Stimulated activated naive CD8-positive, alpha-beta T cell treated with anti-CD3 and anti-CD28 coated beads, Interleukin-15, amount 100 ng/mL, for 72 hours (primary cell): Measurements from ENCODE around the gene CDH4.

Source experiments
- ATAC-seq: fragments of 150-1000 bp; cut with Tn5 transposase; 2 replicates; pipeline ENCODE4 v1.10.0; 2021; ENCODE audit warnings: mild to moderate bottlenecking, moderate library complexity
- DNase-seq, 2 donors: peaks; one replicate each; pipeline ENCODE4 v3.0.0; 2021 to 2022
- H3K27ac Mint-ChIP-seq, 2 donors: one replicate each; pipeline ENCODE4 v1.8.0; 2022; ENCODE audit warnings: mild to moderate bottlenecking in 2 of 2, mixed read lengths in 2 of 2, moderate library complexity in 2 of 2
- H3K27me3 Mint-ChIP-seq: one replicate; pipeline ENCODE4 v1.8.0; 2022; ENCODE audit warnings: mixed read lengths
- H3K4me1 Mint-ChIP-seq: one replicate; pipeline ENCODE4 v1.8.0; 2022; ENCODE audit warnings: mild to moderate bottlenecking, mixed read lengths
- H3K4me3 Mint-ChIP-seq, 2 donors: one replicate each; pipeline ENCODE4 v1.8.0; 2022; ENCODE audit warnings: mild to moderate bottlenecking in 2 of 2, mixed read lengths in 2 of 2, moderate library complexity in 1 of 2
- H3K9me3 Mint-ChIP-seq, 2 donors: one replicate each; pipeline ENCODE4 v1.8.0; 2022; ENCODE audit warnings: mixed read lengths in 2 of 2

CDH4 gene

DNA sequence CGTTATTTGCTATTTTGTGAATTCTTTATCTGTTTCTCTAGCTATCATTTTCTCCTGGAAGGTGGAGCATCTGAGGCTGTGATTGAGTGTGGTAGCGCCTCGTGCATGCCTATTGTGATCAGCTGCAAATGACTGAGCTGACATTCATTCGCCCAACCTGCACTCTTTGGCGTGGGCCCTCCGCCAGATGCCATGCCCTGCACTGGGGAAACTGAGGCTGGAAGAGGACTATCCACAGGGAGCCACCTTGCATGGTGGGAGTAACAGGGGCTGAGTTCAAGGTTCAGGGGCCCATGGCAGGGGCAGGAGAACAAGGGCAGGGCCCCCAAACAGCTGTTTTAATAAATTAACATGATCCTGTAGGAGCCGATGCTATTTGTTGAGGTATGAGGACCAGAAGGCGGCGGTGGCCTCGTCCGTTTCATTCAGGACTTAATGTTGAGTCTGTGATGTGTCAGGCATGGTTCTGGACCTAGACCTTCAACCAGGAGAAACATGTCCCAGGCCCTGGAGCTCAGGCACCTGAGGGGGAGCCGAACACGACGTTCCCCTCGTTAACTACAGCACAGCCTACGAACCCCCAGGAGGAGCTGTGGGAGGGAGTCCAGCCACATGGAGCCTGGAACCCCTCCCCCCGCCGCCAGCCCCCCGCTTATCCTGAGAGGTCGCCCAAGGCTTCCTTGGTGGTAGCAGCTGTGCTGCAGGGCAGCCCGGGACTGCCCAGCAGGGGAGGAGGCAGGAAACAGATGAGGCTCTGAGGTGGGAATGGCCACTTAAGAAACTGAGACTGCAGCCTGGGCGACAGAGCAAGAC lies 242.9 kb downstream of the CDH4 start:
- ATAC-seq (no peak), DNase-seq (no peak)
- peaks cover 10% of the 10 kb centered on the region for H3K27me3 Mint-ChIP-seq
- H3K4me1 Mint-ChIP-seq: no peaks in the 10 kb centered on the region
- peak overlapping the region in 1 of 2 donors; percentile 21 for H3K27ac Mint-ChIP-seq
- H3K4me3 Mint-ChIP-seq: no peak overlapping the region
- H3K9me3 Mint-ChIP-seq: no peaks in the 10 kb centered on the region

DNA sequence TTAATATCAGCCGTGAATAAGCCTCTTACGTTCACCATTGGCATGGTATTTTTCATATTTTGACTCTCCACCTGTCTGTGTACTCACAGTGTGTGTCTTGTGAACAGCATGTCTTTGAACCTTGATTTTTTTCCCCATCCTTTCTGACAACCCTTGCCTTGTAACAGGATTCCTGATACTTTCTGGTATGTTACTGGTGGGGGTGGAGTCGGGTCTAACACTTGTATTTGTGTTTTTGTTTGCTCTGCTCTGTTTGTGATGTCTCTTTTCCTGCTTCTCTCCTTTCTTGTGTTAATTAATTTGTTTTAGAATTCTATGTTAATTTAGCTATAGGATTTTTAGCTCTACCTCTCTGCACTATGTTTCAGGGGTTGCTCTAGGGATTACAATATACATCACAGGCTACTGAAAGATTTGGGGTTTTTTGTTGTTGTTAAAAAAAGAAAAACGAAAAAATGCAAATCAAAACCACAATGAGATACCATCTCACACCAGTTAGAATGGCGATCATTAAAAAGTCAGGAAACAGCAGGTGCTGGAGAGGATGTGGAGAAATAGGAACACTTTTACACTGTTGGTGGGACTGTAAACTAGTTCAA lies 245.1 kb downstream of the CDH4 start:
- no peak for ATAC-seq
- H3K27me3 Mint-ChIP-seq: peaks cover 10% of the 10 kb centered on the region

DNA sequence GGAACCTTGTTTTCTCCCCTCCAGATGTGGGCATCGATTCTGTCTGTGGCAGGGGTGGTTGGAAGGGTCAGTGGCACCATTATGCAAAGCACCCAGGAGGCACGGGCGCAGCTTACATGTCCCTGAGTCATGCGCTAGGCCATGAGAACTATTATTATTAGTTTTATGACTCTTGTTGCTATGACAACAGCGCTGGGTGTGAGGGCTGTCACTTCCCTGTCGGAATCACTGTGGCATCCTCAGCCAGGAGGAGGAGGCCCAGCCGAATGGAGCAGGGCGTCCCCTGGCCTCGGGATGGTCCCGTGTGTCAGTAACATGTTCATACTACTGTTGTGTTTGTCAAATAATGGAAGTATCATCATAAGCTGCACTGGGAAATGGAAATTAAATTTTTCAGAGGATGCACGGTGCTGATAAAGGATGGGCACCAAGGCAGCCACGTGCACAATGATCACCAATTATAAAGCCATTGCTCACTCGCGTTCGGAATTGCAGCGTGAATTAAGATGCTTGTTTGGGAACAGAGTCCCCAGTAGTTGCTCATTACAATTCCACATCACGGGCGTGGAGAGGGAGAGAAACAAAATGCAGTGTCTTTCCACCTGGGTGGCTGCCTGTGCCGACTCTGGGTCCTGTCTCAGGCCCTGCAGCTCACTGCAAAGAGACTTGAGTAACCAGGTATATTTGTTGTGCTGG lies 247.9 kb downstream of the CDH4 start:
- no peaks in the 10 kb centered on the region for H3K4me1 Mint-ChIP-seq
- DNase-seq (no peak), ATAC-seq (no peak)
- H3K4me3 Mint-ChIP-seq: no peak overlapping the region
- peaks cover 9% of the 10 kb centered on the region for H3K27me3 Mint-ChIP-seq
- no peaks in the 10 kb centered on the region for H3K9me3 Mint-ChIP-seq
- H3K27ac Mint-ChIP-seq: no peak overlapping the region

More for the DNA sequence above, 245.1 kb downstream of the CDH4 start:
- Mint-ChIP-seq H3K9me3 (no peaks in the 10 kb centered on the region), H3K4me3 (no peak overlapping the region), H3K27ac (peak overlapping the region; percentile 5 to 20), H3K4me1 (no peaks in the 10 kb centered on the region)
- no peak for DNase-seq

DNA sequence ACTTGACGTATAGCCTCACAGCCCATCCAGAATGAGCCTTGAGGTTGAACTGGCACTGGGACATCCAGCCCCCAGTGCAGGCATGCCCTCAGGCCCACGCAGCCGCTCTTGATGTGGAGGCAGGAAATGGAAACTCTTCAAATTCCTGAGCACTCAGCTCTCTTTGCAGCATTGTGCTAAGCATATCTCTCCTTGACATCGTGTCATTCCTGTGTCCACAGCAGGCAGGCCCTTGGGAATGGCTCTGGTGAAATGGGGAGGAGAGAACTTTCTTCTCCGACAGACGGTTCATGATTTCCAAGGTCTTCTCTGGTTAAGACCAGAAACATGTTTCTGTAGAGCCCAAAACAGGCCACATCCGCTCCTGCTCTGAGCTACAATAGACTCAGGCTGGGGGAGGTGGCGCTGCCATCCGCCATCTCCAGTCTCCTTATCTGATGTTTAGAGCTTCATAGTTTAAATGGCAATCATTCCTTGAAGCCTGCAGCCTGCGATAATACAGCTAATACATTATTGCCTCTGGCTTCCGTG lies 248.8 kb downstream of the CDH4 start:
- peaks cover 6% of the 10 kb centered on the region for H3K27me3 Mint-ChIP-seq
- no peak for DNase-seq
- H3K9me3 Mint-ChIP-seq: no peaks in the 10 kb centered on the region
- H3K4me3 Mint-ChIP-seq: no peak overlapping the region
- peak; percentile 42 for ATAC-seq
- H3K4me1 Mint-ChIP-seq: no peaks in the 10 kb centered on the region
- H3K27ac Mint-ChIP-seq: peak overlapping the region; percentile 74 to 75

DNA sequence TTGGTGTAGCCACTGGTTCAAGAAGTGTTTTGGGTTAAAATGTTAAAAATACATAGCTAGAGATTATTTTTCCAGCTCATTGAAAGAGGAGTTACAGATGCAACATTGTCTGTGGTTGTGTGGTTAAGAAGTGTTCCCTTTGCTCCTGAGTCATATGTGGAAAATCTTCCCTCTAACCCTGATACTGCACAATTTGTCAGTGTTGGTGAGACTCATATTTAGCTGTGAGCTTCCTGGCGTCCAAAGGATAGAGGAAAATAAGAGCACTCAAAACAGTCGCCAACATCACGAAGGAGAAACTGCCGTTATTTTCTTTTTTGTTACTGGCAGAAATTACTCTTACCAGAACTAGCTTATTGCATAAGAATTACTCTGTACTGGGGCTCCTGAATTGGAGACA lies 250.4 kb downstream of the CDH4 start:
- H3K4me1 Mint-ChIP-seq: no peaks in the 10 kb centered on the region

GRCh38 chr20:61503106-61503505 lies 251.0 kb downstream of the CDH4 start:
- no peak for DNase-seq
- Mint-ChIP-seq H3K9me3 (no peaks in the 10 kb centered on the region), H3K27me3 (peaks cover 6% of the 10 kb centered on the region), H3K4me3 (no peak overlapping the region), H3K4me1 (no peaks in the 10 kb centered on the region), H3K27ac (peak overlapping the region in 1 of 2 donors; percentile 8)
- ATAC-seq: no peak

More for the DNA sequence above, 250.4 kb downstream of the CDH4 start:
- no peak overlapping the region for H3K4me3 Mint-ChIP-seq
- DNase-seq (no peak), ATAC-seq (no peak)
- peak overlapping the region in 1 of 2 donors; percentile 8 for H3K27ac Mint-ChIP-seq
- H3K27me3 Mint-ChIP-seq: peaks cover 6% of the 10 kb centered on the region
- H3K9me3 Mint-ChIP-seq: no peaks in the 10 kb centered on the region

- H3K4me1 Mint-ChIP-seq: peaks cover 3% of the 10 kb centered on the region
- no peaks in the 10 kb centered on the region for H3K9me3 Mint-ChIP-seq
- ATAC-seq (no peak), DNase-seq (no peak)
- no peak overlapping the region for H3K4me3 Mint-ChIP-seq
- peaks cover 6% of the 10 kb centered on the region for H3K27me3 Mint-ChIP-seq
- H3K27ac Mint-ChIP-seq: no peak overlapping the region
Observed at GRCh38 chr20:61505508-61505907, 253.4 kb downstream of the CDH4 start.

DNA sequence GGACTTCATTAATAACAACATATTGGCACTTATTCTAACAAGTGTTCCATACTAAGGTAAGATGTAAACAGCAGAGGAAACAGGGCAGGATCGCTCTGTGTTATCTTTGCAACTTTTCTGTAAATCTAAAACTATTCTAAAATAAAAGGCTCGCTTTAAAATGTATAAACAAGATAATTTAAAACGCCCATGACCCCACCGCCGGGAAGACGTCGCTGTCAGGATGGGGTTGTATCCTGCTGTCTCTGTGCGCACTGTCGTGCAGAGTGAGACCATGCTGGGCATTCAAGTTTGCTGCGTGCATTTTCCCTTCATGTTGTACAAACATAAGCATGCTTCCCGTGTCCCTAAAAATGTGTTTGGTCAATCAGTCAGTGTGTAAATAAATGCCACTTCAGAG lies 255.7 kb downstream of the CDH4 start:
- Mint-ChIP-seq H3K4me1 (peaks cover 7% of the 10 kb centered on the region), H3K27me3 (peaks cover 6% of the 10 kb centered on the region), H3K4me3 (no peak overlapping the region), H3K27ac (no peak overlapping the region), H3K9me3 (no peaks in the 10 kb centered on the region)
- no peak for ATAC-seq
- no peak for DNase-seq

DNA sequence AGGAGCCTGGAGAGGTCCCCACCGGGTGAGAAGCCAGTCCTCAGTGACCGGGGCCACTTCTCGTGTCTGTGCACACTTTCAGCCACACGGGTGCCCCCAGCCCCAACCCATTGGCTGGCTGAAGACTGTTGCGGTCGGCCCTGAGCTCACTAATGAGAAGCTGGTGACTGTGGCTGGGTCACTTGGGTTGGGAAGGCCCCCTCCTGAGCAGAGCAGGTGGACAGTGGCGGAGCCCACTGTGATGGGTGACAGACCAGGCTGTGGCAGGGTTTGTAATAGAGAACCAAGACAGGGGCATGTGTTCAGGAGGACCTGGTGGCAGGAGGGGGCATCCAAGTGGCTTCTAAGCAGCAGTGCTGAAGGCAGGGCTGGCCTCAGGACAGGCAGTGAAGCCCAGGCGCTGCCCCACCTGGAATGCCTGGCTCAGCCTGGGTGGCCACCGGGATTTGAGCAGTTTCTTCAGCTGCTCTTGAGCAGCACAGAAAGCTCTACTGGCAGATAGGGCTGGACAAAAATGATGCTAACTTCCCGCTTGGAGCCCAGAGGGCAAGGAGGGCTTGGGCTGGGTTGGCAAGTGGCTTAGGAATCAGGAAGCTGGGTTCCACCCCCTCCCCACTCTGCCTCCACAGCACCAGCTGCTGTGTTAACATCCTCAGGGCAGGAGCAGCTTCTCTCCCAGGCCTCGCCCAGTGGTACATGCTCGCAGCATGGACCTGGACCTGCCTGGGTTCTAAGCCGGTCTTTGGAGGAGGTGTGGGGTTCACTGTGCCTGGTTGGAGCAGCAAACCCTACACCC lies 256.4 kb downstream of the CDH4 start:
- no peak overlapping the region for H3K4me3 Mint-ChIP-seq
- ATAC-seq (no peak), DNase-seq (no peak)
- H3K27ac Mint-ChIP-seq: peak overlapping the region in 1 of 2 donors; percentile 38
- H3K4me1 Mint-ChIP-seq: peaks cover 7% of the 10 kb centered on the region
- H3K27me3 Mint-ChIP-seq: peaks cover 6% of the 10 kb centered on the region
- H3K9me3 Mint-ChIP-seq: no peaks in the 10 kb centered on the region

GRCh38 chr20:61510778-61511330 lies 258.8 kb downstream of the CDH4 start:
- H3K4me1 Mint-ChIP-seq: peaks cover 7% of the 10 kb centered on the region
- H3K27me3 Mint-ChIP-seq: peaks cover 3% of the 10 kb centered on the region
- DNase-seq: no peak
- H3K27ac Mint-ChIP-seq: peak overlapping the region in 1 of 2 donors; percentile 19
- no peaks in the 10 kb centered on the region for H3K9me3 Mint-ChIP-seq
- no peak overlapping the region for H3K4me3 Mint-ChIP-seq
- peak; percentile 26 for ATAC-seq

- DNase-seq (no peak), ATAC-seq (no peak)
- Mint-ChIP-seq H3K27ac (peak overlapping the region in 1 of 2 donors; percentile 54), H3K4me1 (peaks cover 7% of the 10 kb centered on the region), H3K27me3 (peaks cover 10% of the 10 kb centered on the region), H3K4me3 (no peak overlapping the region), H3K9me3 (no peaks in the 10 kb centered on the region)
Observed at GRCh38 chr20:61512475-61512874, 260.4 kb downstream of the CDH4 start.

GRCh38 chr20:61513124-61514017 lies 261.3 kb downstream of the CDH4 start:
- peak overlapping the region in 1 of 2 donors; percentile 31 for H3K27ac Mint-ChIP-seq
- H3K27me3 Mint-ChIP-seq: peaks cover 10% of the 10 kb centered on the region
- no peak for DNase-seq
- peaks cover under 1 to 2% of the 10 kb centered on the region in 2 donors for H3K9me3 Mint-ChIP-seq
- no peak overlapping the region for H3K4me3 Mint-ChIP-seq
- no peak for ATAC-seq
- peaks cover 7% of the 10 kb centered on the region for H3K4me1 Mint-ChIP-seq

DNA sequence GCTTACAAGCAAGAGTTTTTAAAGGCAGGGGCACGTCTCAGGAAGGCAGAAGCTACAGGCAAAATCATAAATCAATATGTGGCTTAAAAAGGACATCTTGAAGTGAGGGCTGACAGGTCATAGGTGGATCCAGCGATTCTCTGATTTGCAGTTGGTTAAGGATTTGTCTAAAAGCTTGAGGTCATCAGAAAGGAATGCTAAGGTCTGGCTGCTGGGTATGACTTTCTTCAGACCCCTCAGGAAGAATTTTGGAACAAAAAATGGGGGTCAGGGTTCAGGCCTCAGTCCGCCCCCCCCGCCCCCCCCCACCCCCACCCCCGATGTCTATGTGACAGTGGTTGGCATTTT lies 261.9 kb downstream of the CDH4 start:
- peaks cover 5 to 8% of the 10 kb centered on the region in 2 donors for H3K9me3 Mint-ChIP-seq
- H3K4me1 Mint-ChIP-seq: peaks cover 7% of the 10 kb centered on the region
- H3K27ac Mint-ChIP-seq: no peak overlapping the region
- ATAC-seq (no peak), DNase-seq (no peak)
- no peak overlapping the region for H3K4me3 Mint-ChIP-seq
- H3K27me3 Mint-ChIP-seq: peaks cover 10% of the 10 kb centered on the region

DNA sequence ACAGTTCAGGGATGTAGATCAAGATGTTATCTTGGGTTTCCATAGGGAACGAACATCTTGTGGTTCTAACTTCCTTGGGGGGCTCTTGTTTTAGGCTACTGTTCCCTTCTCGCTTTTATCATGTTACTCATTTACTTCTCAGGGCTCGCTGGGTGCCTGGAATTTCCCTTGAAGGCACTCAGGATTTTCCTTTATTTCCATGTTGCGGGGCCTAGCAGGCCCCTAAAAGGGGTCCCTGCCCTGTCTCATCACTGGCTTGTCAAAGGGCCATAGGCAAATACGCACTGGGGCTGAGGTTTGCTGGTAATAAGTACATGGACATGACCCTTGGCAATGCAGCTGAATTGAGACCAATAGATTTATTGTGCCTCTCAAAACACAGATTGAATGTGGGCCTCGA lies 262.3 kb downstream of the CDH4 start:
- peaks cover 5 to 8% of the 10 kb centered on the region in 2 donors for H3K9me3 Mint-ChIP-seq
- H3K27me3 Mint-ChIP-seq: peaks cover 10% of the 10 kb centered on the region
- no peak overlapping the region for H3K27ac Mint-ChIP-seq
- no peak for DNase-seq
- H3K4me1 Mint-ChIP-seq: peaks cover 7% of the 10 kb centered on the region
- no peak overlapping the region for H3K4me3 Mint-ChIP-seq
- ATAC-seq: no peak
